Fibroblast of upper back skin (primary cell): Measurements from ENCODE around the gene RFTN2.

ENCODE experiments used
- DNase-seq: peaks from one replicate; pipeline ENCODE4 v3.0.0-alpha.2; 2013

RFTN2 gene

DNA sequence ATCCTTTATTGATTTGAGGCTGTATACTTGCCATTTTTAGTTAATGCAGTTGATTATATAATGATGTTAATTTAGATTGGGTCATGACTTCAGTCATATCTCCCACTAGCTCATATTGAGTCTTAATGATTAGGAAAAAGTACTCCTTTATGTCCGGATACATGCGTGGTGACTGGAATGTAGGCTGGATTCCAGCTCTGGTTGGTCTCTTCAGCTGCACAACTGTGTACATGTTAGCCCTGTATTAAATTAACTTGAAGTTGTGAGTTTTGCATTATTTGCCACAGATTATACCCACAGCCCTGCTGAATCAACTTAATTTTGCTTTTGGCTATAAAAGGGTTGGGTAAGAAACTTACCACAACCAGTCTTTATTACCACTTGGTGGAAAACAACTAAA is 137.0 kb downstream of the RFTN2 start:
- peak; percentile 20 for DNase-seq
